Skeletal muscle tissue (tissue), 4 donors: ENCODE measurements around the gene CNPY1. TPM values are rescaled to one million over a fixed set of nuclear protein-coding genes. Genes with fewer than 3 reads are reported as not detected.

ENCODE experiments used
- H3K27ac ChIP-seq: one replicate; pipeline ENCODE4 v1.7.0; 2013; ENCODE audit warnings: mild to moderate bottlenecking, low read depth, low read length, inconsistent platforms
- H3K27me3 ChIP-seq, 3 donors: one replicate each; pipeline ENCODE4 v1.7.0; 2013; ENCODE audit warnings: low read length in 3 of 3; ENCODE audit not compliant: control insufficient read depth in 3 of 3, insufficient read depth in 3 of 3
- H3K36me3 ChIP-seq, 3 donors: one replicate each; pipeline ENCODE4 v1.7.0; 2013; ENCODE audit warnings: low read length in 3 of 3; ENCODE audit not compliant: control insufficient read depth in 3 of 3, insufficient read depth in 3 of 3
- H3K4me1 ChIP-seq, 3 donors: one replicate each; pipeline ENCODE4 v1.7.0; 2013; ENCODE audit warnings: low read length in 3 of 3, mild to moderate bottlenecking in 3 of 3; ENCODE audit not compliant: control insufficient read depth in 3 of 3, insufficient read depth in 3 of 3
- H3K4me3 ChIP-seq, 3 donors: one replicate each; pipeline ENCODE4 v1.7.0; 2013; ENCODE audit warnings: low read length in 3 of 3
- H3K9ac ChIP-seq, 3 donors: one replicate each; pipeline ENCODE4 v1.7.0; 2013; ENCODE audit warnings: low read length in 3 of 3, mild to moderate bottlenecking in 3 of 3, moderate library complexity in 2 of 3, low read depth in 1 of 3
- H3K9me3 ChIP-seq, 3 donors: one replicate each; pipeline ENCODE4 v1.7.0; 2013; ENCODE audit warnings: low read length in 3 of 3; ENCODE audit not compliant: control insufficient read depth in 3 of 3
- total RNA-seq: library from RNA; depleted of rRNA; stranded (reverse); fragments of >200 nt; gene quantifications from one replicate; pipeline ENCODE4 v1.2.3, GENCODE V29; 2014
- donor health status: Osteomylitis.

CNPY1 gene
- total RNA-seq, 1 donor from 2014 or later = 0.52 TPM

- H3K27me3 ChIP-seq = peaks cover 11 to 27% (median 11%) of the 10 kb centered on the region in 3 donors
- H3K9ac ChIP-seq = no peak overlapping the region
- H3K27ac ChIP-seq = no peak overlapping the region
These were observed 5.6 kb upstream of the CNPY1 start for GRCh38 chr7:155551785-155552611.

DNA sequence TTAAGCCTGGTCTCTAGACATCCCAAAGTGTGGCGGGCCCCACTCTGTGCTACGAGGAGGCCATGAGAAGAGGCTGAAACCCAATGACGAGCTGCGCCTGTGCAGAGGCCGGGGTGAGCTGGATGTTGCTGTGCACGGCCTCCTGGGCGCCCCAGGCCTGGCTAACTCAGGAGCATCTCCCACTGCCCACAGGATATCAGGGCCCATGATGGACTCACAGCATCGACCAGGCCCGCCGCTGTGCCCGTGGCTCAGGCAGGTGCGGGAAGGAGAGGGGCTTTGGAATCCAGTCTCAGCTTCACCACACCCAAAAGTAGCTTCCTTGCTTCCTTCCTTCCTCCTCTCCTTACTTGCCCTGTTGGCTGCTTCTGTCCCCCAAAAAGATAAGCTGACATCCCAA, 4.6 kb upstream of the CNPY1 start:
- H3K27ac ChIP-seq = no peak overlapping the region
- peaks cover 11 to 30% (median 12%) of the 10 kb centered on the region in 3 donors for H3K27me3 ChIP-seq
- peaks cover 0 to 3% (median 0%) of the 10 kb centered on the region in 3 donors for H3K9me3 ChIP-seq
- no peaks in the 10 kb centered on the region for H3K36me3 ChIP-seq
- no peak overlapping the region for H3K9ac ChIP-seq
- no peak overlapping the region for H3K4me3 ChIP-seq
- no peaks in the 10 kb centered on the region for H3K4me1 ChIP-seq

More at GRCh38 chr7:155551785-155552611, 5.6 kb upstream of the CNPY1 start:
- no peaks in the 10 kb centered on the region for H3K36me3 ChIP-seq
- no peaks in the 10 kb centered on the region for H3K4me1 ChIP-seq
- H3K4me3 ChIP-seq = no peak overlapping the region
- H3K9me3 ChIP-seq = peaks cover 0 to 3% (median 0%) of the 10 kb centered on the region in 3 donors

GRCh38 chr7:155549226-155549625, 2.9 kb upstream of the CNPY1 start:
- H3K9me3 ChIP-seq = peaks cover 0 to 3% (median 0%) of the 10 kb centered on the region in 3 donors
- no peaks in the 10 kb centered on the region for H3K4me1 ChIP-seq
- H3K9ac ChIP-seq = no peak overlapping the region
- peaks cover 11 to 30% (median 12%) of the 10 kb centered on the region in 3 donors for H3K27me3 ChIP-seq
- no peak overlapping the region for H3K27ac ChIP-seq
- H3K4me3 ChIP-seq = no peak overlapping the region
- no peaks in the 10 kb centered on the region for H3K36me3 ChIP-seq

- H3K36me3 ChIP-seq = no peaks in the 10 kb centered on the region
- no peak overlapping the region for H3K4me3 ChIP-seq
- no peaks in the 10 kb centered on the region for H3K4me1 ChIP-seq
- H3K9ac ChIP-seq = no peak overlapping the region
- peaks cover 12 to 30% (median 14%) of the 10 kb centered on the region in 3 donors for H3K27me3 ChIP-seq
- H3K9me3 ChIP-seq = no peaks in the 10 kb centered on the region
- no peak overlapping the region for H3K27ac ChIP-seq
These were observed 917 bp upstream of the CNPY1 start for GRCh38 chr7:155547161-155547791.

- Histone ChIP-seq H3K4me3 (no peak overlapping the region), H3K36me3 (no peaks in the 10 kb centered on the region), H3K27me3 (peaks cover 12 to 36% (median 28%) of the 10 kb centered on the region in 3 donors), H3K9ac (no peak overlapping the region), H3K27ac (no peak overlapping the region), H3K9me3 (no peaks in the 10 kb centered on the region), H3K4me1 (no peaks in the 10 kb centered on the region)
These were observed 1.0 kb downstream of the CNPY1 start for GRCh38 chr7:155545348-155545747.

DNA sequence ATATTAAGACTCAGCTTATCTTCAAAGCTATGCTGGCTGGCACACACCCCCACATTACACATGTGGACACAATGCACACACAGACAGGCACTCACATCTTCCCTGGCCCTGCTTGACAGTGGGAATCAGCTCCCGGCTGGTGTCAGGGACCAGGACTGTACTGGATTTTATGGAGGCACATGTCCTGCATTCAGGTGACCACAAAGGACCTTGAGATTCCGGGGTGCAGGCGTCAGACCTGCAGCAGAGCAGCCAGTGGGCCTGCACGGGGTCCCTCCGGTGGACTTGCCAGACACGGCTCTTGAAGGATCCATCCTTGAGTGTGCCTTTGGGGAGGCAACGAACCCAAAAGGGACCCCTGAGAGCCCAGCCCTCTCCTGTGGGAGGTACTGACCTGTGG, 1.9 kb downstream of the CNPY1 start:
- Histone ChIP-seq H3K27ac (no peak overlapping the region), H3K4me3 (no peak overlapping the region), H3K9ac (no peak overlapping the region), H3K9me3 (no peaks in the 10 kb centered on the region), H3K36me3 (no peaks in the 10 kb centered on the region), H3K4me1 (no peaks in the 10 kb centered on the region), H3K27me3 (peaks cover 12 to 32% (median 31%) of the 10 kb centered on the region in 3 donors)

DNA sequence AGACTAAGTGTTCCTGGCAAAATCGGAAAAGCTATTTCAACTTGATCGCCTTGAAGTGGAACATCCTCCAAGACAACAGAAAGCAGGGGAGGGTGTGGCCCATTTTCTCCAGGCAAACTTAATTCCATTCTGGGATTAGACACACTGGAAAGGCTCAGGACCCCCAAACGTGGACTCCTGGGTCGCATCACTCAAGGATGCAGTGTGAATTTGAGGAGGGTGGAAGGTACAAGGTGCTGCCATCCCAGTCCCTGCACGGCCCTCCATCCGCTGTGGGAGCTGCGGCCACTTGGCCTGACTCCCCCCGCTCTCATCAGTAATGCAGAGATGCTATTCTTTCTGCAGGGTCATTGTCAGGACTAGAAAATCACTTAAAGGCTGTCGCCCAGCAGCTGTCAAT, 2.4 kb downstream of the CNPY1 start:
- Histone ChIP-seq H3K9ac (no peak overlapping the region), H3K4me3 (no peak overlapping the region), H3K4me1 (no peaks in the 10 kb centered on the region), H3K27me3 (peaks cover 12 to 33% (median 33%) of the 10 kb centered on the region in 3 donors), H3K36me3 (no peaks in the 10 kb centered on the region), H3K9me3 (no peaks in the 10 kb centered on the region), H3K27ac (no peak overlapping the region)

DNA sequence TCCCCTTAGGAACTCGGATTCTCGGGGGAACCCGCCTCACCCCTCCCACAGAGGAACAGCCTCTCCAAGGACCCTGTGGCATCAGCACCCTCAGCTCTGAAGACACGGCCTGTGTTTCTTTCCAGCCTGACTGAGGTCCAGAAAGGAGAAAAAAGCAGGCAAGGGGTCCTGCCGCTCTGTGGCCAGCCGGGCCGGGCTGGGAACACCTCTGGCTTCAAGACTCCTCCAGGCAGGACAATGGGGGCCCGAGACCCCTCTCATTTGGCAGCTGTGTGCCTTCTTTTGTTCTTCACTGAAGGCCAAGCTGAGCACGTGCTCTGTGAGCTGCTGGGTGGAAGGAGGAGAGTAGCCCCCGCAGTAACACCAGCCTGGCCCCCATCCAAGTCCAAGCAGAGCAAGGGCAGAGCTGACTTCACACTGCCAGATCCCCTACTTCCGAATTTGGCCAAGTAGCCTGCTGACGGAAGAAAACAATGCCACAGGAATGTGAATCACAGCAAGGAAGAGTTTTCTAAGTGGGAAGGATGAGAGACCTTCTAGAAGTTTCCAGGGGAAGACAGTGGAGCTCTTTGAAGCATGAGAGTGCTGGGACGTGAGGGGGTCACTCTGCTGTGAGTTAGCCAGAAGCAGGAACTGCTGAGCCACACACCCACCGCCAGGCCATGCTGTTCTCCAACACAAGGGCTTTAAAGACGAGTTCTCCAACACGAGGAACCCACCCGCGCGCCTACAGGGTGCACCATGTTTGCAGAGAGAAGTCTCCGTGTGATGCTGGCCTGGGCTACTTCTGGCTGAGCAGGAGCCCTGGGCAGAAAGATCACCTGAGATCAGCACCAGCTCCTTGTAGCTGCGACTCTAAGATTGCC, 3.1 kb downstream of the CNPY1 start:
- Histone ChIP-seq H3K4me3 (no peak overlapping the region), H3K36me3 (no peaks in the 10 kb centered on the region), H3K27me3 (peaks cover 12 to 33% (median 31%) of the 10 kb centered on the region in 3 donors), H3K9me3 (no peaks in the 10 kb centered on the region), H3K27ac (no peak overlapping the region), H3K4me1 (no peaks in the 10 kb centered on the region), H3K9ac (no peak overlapping the region)

DNA sequence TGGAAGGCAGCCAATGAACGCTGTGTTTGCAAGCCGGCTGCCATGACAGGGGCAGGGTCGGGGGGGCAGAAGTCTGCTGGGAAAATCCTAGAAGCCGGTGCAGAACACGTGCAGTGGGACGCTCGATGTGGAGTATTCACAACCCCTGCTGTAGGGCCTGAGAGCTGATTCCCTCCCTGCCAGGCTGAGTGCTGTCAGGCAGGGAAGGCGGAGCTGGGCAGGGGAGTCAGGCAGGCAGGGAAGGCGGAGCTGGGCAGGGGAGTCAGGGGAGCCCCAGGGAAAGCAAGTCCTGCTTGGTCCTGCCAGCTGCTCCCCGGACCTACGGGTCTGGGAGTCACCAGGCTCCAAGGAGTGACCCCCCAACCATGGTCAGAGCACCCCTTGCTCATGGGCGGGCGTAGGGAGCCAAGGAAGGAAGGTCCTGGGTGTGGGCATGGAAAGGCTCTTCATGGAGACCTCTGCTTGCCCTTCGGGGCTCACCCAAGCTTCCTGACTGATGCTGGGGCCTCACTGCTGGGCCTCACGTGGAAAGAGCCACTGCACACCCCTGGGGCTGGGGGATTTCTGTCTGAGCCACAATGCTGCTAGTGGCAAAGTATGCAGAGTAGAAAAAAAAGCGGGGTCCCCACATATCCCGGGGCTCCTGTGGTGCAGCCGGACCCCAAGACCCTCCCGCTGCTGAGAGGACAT, 4.2 kb downstream of the CNPY1 start:
- no peaks in the 10 kb centered on the region for H3K36me3 ChIP-seq
- no peaks in the 10 kb centered on the region for H3K4me1 ChIP-seq
- H3K4me3 ChIP-seq = no peak overlapping the region
- H3K27me3 ChIP-seq = peaks cover 3 to 36% (median 28%) of the 10 kb centered on the region in 3 donors
- no peaks in the 10 kb centered on the region for H3K9me3 ChIP-seq
- no peak overlapping the region for H3K27ac ChIP-seq
- H3K9ac ChIP-seq = no peak overlapping the region
